GM19438 (cell line): ENCODE measurements around the gene RAPGEF1.
A peak's percentile ranks its signal among the peaks of the same experiment; 100 is the strongest.
"Not testable (repeated sequence)": the region's sequence is repeated elsewhere in the genome, so short reads cannot be mapped to it uniquely, and the experiment has no call there.

ENCODE experiments used
- ATAC-seq: cut with Tn5 transposase; IDR thresholded peaks from one replicate; pipeline ENCODE4 v1.9.1; 2021; ENCODE audit warnings: low read depth; ENCODE audit not compliant: unreplicated experiment

RAPGEF1 gene

DNA sequence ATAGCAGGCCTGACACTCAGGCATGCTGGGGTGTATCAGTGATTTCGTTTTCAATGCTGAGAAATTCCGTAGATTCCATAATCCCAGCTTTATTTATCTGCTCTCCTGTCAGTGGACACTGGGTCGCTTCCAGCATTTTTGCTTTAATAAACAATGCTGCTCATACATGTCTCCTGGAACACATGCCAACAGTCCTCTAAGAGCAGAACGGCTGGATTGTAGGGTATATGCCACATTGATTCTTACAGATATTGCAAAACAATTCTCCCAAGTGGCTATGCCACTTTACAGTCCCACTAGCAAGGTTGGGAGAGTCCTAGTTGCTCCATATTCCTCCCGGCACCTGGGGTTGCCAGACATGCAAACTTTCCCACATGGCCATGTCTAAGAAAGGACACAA lies 81.9 kb downstream of the RAPGEF1 start:
- no peak for ATAC-seq

DNA sequence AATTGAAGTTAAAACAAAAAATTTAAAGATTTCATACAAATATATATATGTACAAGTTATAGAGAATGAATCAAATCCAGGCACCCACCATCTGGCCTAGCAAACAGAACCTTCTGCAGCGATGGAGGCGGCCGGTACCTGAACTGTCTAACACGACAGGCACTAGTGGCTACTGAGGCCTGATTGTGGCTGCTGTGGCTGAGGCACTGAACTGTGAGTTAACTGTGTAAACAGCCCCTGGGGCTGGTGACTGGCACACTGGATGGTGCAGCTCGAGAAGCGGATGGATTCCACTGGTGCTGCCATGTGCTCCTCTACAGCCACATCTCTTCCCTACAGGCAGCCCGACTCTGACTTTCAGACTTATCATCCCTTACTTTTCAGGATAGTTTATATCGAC lies 82.4 kb downstream of the RAPGEF1 start:
- no peak for ATAC-seq

GRCh38 chr9:131657037-131657377 lies 82.9 kb downstream of the RAPGEF1 start:
- ATAC-seq, result peak; percentile 28

DNA sequence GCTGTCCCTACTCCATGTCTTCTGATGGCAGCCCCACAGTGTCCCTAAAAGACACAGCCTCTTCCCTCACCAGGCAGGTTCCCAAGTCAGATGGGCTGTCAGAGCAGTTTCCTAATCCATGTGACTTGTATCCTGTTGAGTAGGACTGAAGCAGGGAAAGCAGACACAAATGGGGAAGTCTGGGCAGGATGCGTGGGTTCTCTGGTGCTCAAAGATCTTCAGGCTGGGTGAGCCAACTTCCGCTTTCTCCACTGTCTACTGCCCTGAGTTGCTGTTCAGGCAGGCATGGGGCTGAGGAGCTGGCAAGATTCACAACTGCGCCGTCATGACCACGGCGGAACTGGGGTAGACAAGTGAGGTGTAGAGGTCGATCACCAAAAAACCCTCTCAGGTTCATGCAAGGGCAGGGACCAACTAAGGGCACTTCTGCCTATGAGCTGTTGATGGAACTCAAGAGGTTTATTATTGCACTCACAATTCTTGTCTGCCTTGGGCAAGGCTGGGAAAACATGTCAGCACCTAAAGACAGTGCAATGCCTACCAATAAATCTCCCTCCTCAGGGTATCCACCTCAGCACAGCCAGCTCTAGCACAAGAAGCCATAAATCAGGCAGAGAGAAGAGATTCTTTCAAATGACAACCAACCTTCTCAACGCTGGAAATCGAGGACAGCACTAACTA lies 83.4 kb downstream of the RAPGEF1 start:
- peak; percentile 54 for ATAC-seq

DNA sequence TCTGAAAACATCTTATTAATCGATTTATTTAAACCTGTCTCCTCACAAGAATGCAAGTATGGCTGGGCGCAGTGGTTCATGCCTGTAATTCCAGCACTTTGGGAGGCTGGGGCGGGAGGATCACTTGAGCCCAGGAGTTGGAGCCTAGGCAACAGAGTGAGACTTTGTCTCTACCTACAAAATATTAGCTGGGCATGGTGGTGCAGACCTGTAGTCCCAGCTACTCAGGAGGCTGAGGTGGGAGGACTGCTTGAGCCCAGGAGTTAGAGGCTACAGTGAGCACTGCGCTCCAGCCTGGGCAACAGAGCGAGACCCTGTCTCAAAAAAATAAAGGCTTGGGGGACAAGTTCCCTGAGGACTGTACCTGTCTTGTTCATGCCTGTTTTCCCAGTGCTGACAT lies 85.5 kb downstream of the RAPGEF1 start:
- not testable (repeated sequence) for ATAC-seq

GRCh38 chr9:131651599-131651998 lies 88.3 kb downstream of the RAPGEF1 start:
- ATAC-seq, result no peak

DNA sequence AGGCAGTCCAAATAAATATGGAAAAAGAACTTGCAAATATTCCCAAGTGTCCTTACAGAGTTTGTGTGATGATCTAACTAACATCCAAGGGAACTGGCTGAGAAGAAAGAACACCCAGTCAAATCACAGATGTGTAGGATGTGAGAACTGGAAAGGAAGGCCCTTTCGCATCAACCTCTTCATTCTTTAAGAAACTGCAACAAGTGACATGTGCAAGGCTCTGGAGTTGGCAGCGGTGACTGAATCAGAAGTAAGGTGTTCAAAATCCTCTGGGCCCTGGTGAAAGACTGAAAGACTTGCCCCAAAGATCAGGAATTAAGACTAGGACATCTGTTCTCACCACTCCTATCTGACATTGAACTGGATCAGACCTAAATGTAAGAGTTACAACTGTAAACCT lies 88.7 kb downstream of the RAPGEF1 start:
- ATAC-seq, result no peak

DNA sequence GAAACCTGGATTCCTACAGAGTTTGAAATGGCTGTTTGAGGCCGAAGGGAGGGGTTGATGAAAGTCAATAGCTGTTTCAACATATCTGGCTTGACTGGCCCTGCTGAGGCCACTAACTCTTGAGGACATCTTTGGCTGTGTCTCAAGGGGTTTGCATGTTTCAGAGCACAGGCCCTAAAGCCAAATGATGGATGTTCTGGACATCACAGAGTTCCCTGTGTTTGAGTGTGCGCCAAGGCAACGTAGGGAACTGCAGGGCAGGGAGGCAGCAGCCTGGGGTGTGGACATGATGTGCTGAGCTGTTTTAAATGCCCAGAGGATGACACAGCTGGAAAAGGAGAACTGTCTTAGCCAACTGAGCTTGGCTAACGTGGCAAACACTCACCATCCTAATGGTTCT lies 89.6 kb downstream of the RAPGEF1 start:
- ATAC-seq, result no peak

- ATAC-seq, result no peak
Measured at GRCh38 chr9:131649646-131650045, 90.2 kb downstream of the RAPGEF1 start.

DNA sequence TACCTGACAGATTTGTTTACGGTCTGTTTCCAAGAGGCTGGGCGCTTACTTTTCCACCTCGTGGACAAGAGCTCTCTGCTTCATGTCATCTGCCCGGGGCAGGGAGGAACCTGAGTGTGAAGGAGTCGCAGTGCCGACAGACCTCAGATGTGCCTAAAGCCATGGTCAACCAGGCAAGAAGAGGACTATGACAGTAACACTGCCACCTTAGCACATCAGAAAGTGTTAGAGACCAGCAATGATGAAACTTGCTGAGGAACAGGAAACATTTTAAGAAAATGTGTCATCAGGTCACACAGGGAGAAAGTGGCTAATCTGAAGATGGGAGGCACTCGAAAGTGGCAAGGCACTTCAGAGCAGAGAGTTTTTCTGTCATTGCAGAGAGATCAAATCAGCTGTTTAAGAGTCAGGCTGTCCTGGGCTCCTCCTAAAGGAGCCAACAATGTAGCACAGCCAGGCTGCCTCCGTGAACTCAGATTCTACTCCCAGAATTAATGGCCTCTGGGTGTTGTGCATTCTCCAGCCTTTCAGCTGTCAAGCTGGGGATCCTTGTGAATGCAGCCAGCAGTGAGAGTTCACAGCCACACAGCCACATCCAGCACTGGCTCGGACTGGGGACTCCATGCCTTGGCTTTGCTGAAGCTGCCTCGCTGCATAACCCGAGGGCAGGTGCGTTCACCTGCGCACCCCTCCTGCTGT lies 94.6 kb downstream of the RAPGEF1 start:
- no peak for ATAC-seq

- ATAC-seq, result peak; percentile 62
Measured at GRCh38 chr9:131642496-131643083, 97.3 kb downstream of the RAPGEF1 start.

DNA sequence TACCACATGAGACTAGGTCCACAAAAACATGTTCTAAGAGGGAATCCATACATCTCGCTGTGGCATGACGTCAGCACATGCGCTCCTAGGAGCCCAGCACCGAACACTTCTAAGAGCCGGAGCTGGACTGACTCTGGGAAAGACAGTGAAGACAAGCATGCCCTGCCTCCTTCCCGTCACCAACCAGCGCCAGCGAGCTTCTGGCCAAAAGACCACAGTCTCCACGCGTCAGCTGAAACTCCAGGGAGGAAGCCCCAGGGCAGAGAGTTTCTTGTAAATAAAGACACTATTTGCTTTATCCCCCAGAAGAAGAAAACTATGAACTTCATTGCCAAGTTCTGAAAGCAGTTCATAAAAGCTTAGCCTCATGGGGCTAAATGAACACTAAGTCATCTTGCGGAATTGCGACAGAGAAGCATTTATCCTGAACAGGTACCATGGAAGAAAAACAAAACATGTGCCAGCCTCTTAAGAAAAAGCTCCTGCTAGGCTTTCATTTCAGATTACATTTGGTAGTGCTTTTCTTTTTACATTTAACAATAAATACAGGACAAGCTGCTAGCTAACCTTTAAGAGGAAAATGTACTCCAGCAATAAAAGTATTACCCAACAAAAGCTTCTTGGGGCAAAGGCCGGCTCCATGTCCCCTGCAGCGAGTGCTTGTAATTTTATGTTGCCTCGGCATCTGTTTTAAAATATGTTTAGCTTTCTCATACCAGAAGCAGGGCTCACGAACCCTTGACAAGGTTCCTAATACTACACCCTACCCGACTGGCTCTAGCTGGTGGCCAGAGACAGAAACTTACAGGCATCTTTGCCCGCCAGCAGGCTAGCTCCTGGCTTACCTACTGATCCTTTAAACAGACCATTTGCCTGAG lies 98.0 kb downstream of the RAPGEF1 start:
- no peak for ATAC-seq

GRCh38 chr9:131640438-131641137 lies 99.3 kb downstream of the RAPGEF1 start:
- ATAC-seq, result no peak

DNA sequence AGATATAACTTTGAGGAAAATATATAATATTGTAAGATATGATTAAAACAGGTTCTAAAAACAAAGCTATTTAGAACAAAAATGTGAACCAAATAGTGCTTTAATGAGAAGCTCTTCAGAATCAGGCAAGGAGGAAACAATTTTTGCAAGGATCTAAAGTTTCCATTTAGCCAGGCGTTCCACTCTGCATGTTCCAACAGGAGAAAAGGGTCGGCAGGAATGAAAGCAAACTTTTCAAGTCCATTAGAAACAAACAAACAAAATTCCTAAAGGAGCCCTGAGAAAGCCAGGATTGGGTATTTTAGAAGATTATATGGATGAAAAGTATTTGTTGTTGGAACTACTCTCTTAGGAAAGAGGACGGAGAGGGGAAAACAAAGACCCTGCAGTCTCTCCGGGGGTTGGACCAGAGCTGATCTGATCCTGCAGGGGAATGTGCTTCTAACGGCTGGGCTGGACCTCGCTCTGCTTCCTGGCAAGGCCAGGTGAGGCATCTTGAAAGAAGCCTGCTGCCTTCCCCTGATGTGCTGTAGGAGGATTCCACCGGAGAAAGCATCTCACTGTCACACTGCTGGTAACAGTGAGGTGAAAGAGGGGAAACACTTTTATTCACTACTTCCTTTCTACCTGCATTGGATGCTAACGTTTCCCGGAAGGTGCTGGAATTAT lies 100.0 kb downstream of the RAPGEF1 start:
- ATAC-seq, result no peak

DNA sequence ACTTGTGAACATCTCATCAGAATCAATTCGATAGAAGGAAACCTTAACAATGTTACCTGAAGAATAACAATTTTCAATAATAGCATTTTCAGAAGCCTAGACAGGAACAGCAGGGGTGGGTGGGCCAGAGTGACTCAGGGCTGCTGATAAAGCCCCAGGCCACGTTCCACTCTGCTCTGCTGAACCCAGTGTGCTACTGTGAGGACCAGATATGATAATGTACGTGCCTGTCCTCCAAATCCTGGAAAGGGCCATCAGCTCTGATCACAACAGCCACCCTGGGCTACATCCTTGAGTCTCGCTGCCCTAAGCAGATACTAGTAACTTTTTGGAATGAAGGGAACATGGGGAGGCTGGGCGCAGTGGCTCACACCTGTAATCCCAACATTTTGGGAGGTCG lies 103.3 kb downstream of the RAPGEF1 start:
- no peak for ATAC-seq

DNA sequence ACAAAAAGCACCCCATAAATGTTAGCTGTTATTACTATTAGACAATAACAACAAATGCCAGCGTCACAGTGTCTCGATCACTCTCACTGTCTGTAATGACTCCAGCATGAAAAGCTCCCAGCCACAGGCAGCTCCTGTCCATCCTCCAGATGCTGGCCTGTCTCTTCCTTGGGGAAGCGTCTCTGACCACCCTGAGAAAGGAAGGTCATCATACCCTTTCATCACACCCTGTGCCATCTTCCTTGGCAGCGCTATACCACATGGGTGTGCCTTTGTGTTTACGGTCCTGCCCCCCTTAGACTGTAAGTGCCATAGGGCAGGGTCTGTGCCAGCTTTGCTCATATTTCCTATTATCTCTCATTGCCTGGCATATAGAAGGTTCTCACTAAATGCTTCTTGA lies 104.0 kb downstream of the RAPGEF1 start:
- no peak for ATAC-seq

DNA sequence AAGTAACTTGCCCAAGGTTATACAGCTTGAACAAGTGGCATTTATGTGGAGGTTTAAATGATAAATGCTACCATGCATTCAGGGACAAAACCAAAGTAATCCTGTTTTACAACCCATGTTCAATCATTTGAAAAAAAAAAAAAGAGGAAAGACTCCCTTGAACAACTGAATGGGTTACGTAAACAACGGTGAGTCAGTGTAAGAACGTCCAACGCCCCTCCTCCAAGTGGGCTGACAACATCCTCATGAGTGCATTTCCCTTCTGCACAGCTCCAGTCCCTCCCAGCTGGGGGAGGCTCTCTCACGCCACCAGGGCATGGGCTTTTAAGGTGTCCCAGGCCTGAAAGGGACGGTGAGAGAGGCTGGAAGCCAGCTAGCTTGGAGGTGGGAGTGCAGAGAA lies 104.6 kb downstream of the RAPGEF1 start:
- ATAC-seq, result no peak

GRCh38 chr9:131633491-131634031 lies 106.3 kb downstream of the RAPGEF1 start:
- ATAC-seq, result no peak

- ATAC-seq, result no peak
Measured at GRCh38 chr9:131631306-131631705, 108.6 kb downstream of the RAPGEF1 start.
